Dendritic cell treated with granulocyte-macrophage colony-stimulating factor and Interleukin-4, amounts not matched to agents 40 ng/mL and 50 ng/mL, for 4 days (primary cell): ENCODE measurements around the gene CRTC2.
A peak's percentile ranks its signal among the peaks of the same experiment; 100 is the strongest.

Experiments
- H3K27ac Mint-ChIP-seq: one replicate; pipeline ENCODE4 v1.8.0; 2022; ENCODE audit warnings: mild to moderate bottlenecking, mixed read lengths
- H3K27me3 Mint-ChIP-seq: one replicate; pipeline ENCODE4 v1.8.0; 2022; ENCODE audit warnings: mild to moderate bottlenecking, mixed read lengths
- H3K36me3 Mint-ChIP-seq: one replicate; pipeline ENCODE4 v1.8.0; 2022; ENCODE audit warnings: low read depth, mixed read lengths
- H3K4me1 Mint-ChIP-seq: one replicate; pipeline ENCODE4 v1.8.0; 2022; ENCODE audit warnings: low read depth, mixed read lengths
- H3K4me3 Mint-ChIP-seq: one replicate; pipeline ENCODE4 v1.8.0; 2022; ENCODE audit warnings: mild to moderate bottlenecking, moderate library complexity, mixed read lengths
- H3K9me3 Mint-ChIP-seq: one replicate; pipeline ENCODE4 v1.8.0; 2022; ENCODE audit warnings: mixed read lengths
- intact Hi-C: fragments of 100-400 bp; cut with micrococcal nuclease; formaldehyde crosslinking; loops from one replicate; pipeline ENCODE4 v1.15.0; 2022

CRTC2 gene

DNA sequence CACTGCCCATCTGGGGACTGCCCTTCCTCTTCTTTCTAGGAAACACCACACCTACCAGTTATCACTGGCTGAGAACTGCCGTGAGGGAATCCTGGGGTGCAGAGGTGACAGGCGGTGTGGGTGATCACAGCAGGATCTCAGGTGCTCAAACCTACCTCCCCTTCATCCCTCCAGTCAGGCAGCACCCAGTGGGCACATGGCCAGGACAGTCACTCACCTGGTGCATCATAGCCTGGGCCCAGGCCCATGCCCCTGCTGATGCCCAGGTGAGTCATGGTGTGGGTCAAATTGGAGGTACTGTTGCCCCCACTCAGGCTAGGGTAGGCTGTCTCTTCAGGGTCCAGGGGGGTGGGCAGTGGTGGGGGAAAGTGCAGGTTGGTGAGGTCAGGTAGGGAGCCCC lies 6.6 kb downstream of the CRTC2 start:
- Mint-ChIP-seq H3K27me3 (no peaks in the 10 kb centered on the region), H3K4me1 (peaks cover 85% of the 10 kb centered on the region), H3K4me3 (no peak overlapping the region), H3K36me3 (peaks cover 84% of the 10 kb centered on the region), H3K9me3 (no peaks in the 10 kb centered on the region), H3K27ac (no peak overlapping the region)
- intact Hi-C loops, result no loop called here

DNA sequence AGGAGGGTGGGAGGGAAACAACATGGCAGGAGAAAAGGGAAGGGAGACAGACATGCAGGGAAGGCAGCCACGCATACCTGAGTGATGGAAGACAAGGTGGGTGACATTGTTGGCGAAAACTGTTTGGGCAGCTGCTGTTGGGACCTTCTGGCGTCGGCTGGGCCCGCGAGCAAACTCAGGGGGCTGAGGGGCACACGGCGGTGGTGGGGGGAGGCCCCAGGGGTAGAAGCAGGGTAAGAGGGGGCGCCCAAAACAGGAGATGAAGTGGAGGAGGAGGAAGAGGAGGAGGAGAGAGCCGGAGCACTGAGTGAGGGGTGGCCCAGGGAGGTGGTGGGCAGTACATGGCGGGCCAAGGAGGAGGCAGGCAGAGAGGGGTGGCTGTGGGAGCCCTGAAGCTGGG lies 7.2 kb downstream of the CRTC2 start:
- Mint-ChIP-seq H3K27ac (peak overlapping the region; percentile 12), H3K36me3 (peaks cover 86% of the 10 kb centered on the region), H3K9me3 (no peaks in the 10 kb centered on the region), H3K4me1 (peaks cover 81% of the 10 kb centered on the region), H3K4me3 (no peak overlapping the region), H3K27me3 (no peaks in the 10 kb centered on the region)
- intact Hi-C loops, result no loop called here

DNA sequence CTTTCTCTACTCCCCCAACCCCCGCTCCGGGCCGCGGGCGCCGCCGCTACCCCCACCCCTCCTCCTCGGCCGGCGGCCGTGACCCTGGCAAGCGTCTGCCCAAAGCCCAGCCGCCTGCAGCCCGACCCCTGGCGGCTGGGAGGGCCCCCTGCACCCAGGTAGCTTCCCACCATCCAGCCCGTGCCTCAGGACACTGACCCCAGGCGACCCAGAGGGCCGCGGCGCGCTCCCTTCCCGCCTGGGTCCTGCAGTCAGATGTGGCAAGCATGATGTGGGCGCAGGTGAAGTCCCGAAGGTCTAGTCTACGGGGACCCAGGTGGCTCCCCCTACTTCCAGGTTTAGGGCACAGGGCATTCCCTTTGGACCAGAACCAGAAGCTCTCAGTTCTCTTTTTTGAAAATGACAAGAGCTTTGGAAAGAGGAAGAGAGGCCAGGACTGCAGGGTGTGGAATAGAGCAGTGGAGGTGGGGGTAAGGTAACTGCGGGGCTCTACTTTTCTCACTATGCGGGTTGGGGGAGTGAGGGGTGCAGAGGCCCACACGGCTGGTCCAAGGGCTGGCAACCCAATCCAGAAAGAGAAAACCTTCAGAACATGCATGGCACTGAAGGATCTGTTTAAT lies 11.7 kb downstream of the CRTC2 start, which contains the start of gene DENND4B:
TSS of gene DENND4B (minus strand) at position 97 of the 620 bp plus-strand sequence. CDS start 2,344 bp downstream, outside the sequence.
- H3K36me3 Mint-ChIP-seq, result peaks cover 92% of the 10 kb centered on the region

DNA sequence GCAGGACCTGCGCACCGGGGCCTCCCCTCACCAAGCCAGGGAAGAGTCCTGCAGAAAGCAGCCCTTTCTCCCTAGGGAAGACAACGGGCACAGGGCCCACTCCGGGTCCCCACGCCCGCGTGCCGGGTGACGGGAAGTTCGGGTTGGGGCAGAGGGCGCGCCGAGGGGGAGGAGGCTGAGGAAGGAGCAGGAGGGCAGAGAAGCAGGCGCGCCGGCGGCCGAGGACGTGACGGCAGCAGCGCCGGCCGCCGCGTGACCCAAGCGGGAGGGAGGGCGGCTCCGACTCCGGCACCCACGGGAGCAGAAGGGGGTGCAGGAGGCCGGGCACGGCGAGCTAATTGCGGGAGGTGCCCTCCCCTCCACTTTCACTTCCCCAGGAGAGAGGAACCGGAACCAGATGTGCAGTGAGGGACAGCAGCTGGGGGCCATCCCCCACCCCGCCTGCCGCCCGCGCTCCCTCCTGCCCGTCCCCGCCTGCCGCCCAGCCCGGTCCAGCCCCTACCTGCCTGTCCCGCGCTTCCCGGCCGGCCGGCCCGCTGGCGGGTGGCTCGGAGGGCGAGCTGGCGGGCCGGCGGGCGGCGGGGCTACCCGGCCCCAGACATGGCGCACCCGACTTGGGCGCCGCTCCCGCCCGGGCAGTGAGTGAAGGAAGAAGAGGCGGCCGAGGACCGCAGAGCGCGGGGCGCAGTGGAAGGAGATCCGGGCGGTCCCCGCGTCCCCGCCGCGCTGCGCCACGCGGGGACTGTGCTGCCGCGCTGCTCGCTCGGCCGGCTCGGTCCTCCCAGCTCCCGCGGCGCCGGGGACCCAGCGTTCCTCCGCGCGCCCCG lies 12.4 kb downstream of the CRTC2 start:
- peaks cover 83% of the 10 kb centered on the region for H3K4me1 Mint-ChIP-seq

More for the DNA sequence above, 11.7 kb downstream of the CRTC2 start, which contains the start of gene DENND4B:
- no peaks in the 10 kb centered on the region for H3K9me3 Mint-ChIP-seq
- peak within 1 kb of the TSS; percentile 99 for H3K27ac Mint-ChIP-seq
- no peaks in the 10 kb centered on the region for H3K27me3 Mint-ChIP-seq
- intact Hi-C loops, result loop anchor here (1.0 to 10.0 kb wide), 3 partner anchors 12 to 152 kb away; partner anchors contain the start of genes CRTC2 and SLC39A1
- H3K4me3 Mint-ChIP-seq, result peak within 1 kb of the TSS; percentile 90
- peaks cover 83% of the 10 kb centered on the region for H3K4me1 Mint-ChIP-seq

DNA sequence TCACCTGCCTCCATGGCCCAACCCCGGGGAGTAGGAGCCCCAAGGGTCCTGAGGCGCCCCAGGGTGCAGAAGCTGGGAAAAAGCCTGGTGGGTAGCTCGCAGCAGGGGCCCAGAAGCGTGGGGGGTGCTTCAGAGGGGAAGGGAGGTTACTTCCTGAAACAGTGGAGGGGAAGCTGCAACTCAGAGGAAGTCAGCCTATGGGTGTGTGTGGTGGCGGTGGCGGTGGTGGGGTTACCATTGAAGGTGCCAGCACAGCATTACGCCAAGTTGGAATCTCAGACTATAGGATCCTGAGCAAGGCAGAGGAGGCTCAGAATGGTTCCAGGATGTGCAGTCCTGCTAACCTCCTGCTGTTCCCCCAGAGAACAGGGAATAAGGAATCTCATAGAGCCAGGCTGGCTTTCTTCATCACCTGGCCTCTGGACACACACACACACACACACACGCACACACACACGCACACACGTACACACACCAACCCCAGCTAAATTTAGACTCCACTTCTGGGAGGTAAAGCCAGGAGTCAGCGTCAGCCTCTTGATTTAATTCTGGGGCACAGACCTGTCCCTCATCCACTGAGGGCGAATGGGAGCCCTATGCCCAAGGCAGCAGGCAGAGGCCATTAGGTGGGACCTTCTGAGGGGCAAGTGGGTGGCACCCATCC lies 13.1 kb downstream of the CRTC2 start:
- H3K36me3 Mint-ChIP-seq, result peaks cover 92% of the 10 kb centered on the region
- intact Hi-C loops, result loop anchor here (1.0 to 10.0 kb wide), 3 partner anchors 22 to 150 kb away; partner anchors contain the start of gene RAB13
- no peaks in the 10 kb centered on the region for H3K9me3 Mint-ChIP-seq
- no peaks in the 10 kb centered on the region for H3K27me3 Mint-ChIP-seq
- H3K4me1 Mint-ChIP-seq, result peaks cover 83% of the 10 kb centered on the region
- peak overlapping the region; percentile 90 for H3K4me3 Mint-ChIP-seq
- H3K27ac Mint-ChIP-seq, result peak overlapping the region; percentile 99

More for the DNA sequence above, 12.4 kb downstream of the CRTC2 start:
- Mint-ChIP-seq H3K4me3 (peak overlapping the region; percentile 90), H3K9me3 (no peaks in the 10 kb centered on the region), H3K36me3 (peaks cover 92% of the 10 kb centered on the region), H3K27me3 (no peaks in the 10 kb centered on the region), H3K27ac (peak overlapping the region; percentile 99)
- intact Hi-C loops, result loop anchor here (1.0 to 10.0 kb wide), 5 partner anchors 12 to 151 kb away; partner anchors contain the start of genes CRTC2, RAB13 and SLC39A1

DNA sequence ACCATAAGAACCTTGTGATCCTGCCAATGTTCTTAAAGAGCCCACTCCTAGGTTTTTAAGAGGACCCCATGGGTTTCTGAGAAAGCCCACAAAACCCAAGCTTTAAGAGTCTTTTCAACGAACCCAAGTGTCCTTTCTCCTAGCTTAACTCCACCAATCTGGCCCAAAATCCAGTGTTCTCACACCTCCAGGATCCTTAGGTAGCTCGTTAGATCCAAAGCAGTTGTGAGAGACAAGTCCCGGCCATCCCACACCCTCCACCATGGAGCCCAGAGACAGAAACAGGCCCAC lies 13.6 kb downstream of the CRTC2 start:
- intact Hi-C loops, result loop anchor here (1.0 to 10.0 kb wide), 3 partner anchors 21 to 150 kb away; partner anchors contain the start of gene RAB13
- H3K9me3 Mint-ChIP-seq, result no peaks in the 10 kb centered on the region
- peak overlapping the region; percentile 99 for H3K27ac Mint-ChIP-seq
- peaks cover 92% of the 10 kb centered on the region for H3K36me3 Mint-ChIP-seq
- peak overlapping the region; percentile 90 for H3K4me3 Mint-ChIP-seq
- no peaks in the 10 kb centered on the region for H3K27me3 Mint-ChIP-seq
- peaks cover 84% of the 10 kb centered on the region for H3K4me1 Mint-ChIP-seq

DNA sequence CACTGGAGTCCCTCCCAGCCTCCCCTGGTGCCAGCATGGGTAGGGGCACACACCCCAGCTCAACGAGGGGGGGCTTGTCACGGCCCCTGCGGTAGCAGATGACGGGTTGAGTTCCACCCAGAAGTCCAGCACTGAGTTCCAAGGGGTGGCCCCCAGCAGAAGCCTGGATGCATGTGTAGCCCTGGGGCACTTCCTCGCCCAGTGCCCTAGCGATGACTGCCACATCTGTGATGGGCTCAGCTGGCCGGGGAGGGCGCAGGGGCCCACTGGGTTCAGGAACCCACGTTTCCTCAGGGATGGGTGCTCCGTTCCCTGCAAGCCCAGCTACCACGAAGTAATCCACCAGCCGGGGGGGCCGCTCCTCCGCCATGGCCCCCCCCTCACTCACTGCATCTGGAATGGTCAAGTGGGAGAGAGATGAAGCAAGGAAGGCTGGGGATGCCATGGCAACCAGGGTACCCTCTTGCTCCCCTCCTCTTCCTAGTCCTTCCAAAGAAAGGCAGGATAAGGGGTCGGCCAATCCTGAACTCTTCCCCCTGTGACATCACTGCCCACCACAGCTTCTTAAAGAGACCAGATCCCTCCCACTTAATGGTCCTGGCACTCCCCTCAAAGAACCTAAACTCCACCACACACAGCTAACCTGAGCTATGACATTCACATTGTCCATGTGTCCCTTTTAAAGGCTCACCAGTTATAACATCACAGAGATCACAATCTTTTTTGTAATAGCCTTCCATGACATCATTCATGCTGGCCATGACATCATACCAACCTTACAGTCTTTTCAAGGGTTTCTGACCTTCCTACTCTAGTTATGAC lies 14.2 kb downstream of the CRTC2 start:
- H3K4me3 Mint-ChIP-seq, result peak overlapping the region; percentile 90
- peaks cover 87% of the 10 kb centered on the region for H3K4me1 Mint-ChIP-seq
- peaks cover 92% of the 10 kb centered on the region for H3K36me3 Mint-ChIP-seq
- H3K9me3 Mint-ChIP-seq, result no peaks in the 10 kb centered on the region
- intact Hi-C loops, result loop anchor here (2.0 to 10.0 kb wide), 2 partner anchors 43 to 149 kb away; partner anchors contain the start of gene RAB13
- H3K27ac Mint-ChIP-seq, result peak overlapping the region; percentile 99
- no peaks in the 10 kb centered on the region for H3K27me3 Mint-ChIP-seq

DNA sequence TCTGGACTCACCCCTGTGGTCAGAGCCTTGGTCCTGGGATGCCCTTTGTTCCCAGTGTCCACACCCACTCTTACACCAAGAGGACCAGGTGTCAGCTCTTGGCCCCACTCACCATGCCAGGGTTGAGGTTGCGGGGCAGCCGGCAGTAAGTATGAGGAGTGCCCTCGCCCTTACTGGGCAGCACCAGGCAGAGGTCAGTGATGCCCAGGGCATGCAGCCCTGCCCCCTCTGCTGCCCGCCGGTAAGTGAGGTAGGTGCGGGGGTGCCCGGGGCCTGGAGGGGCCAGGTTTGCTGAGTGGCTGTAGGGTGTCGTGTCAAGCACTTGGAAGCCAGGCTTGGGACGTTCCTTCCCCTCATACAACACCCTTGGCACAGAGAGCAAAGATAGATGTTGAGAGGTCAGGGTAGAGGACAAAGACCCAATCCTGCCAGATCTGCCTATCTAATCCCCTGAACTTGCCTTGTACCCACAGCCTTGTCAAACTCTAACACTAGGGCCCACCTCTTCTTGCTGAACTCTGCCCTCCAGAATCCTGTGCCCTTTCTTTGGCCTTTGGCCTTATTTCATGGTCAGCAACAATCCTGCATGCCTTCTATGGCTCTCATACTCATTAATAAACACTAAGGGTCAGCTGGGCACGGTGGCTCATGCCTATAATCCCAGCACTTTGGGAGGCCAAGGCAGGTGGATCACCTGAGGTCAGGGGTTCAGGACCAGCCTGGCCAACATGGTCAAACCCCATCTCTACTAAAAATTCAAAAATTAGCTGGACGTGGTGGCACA lies 15.5 kb downstream of the CRTC2 start:
- Mint-ChIP-seq H3K27ac (peak overlapping the region; percentile 99), H3K4me1 (peaks cover 81% of the 10 kb centered on the region), H3K27me3 (no peaks in the 10 kb centered on the region), H3K9me3 (no peaks in the 10 kb centered on the region), H3K4me3 (peak overlapping the region; percentile 35), H3K36me3 (peaks cover 92% of the 10 kb centered on the region)
- intact Hi-C loops, result loop anchor here (10.0 kb wide), 1 partner anchor 148 kb away; no protein-coding TSS in a partner anchor

DNA sequence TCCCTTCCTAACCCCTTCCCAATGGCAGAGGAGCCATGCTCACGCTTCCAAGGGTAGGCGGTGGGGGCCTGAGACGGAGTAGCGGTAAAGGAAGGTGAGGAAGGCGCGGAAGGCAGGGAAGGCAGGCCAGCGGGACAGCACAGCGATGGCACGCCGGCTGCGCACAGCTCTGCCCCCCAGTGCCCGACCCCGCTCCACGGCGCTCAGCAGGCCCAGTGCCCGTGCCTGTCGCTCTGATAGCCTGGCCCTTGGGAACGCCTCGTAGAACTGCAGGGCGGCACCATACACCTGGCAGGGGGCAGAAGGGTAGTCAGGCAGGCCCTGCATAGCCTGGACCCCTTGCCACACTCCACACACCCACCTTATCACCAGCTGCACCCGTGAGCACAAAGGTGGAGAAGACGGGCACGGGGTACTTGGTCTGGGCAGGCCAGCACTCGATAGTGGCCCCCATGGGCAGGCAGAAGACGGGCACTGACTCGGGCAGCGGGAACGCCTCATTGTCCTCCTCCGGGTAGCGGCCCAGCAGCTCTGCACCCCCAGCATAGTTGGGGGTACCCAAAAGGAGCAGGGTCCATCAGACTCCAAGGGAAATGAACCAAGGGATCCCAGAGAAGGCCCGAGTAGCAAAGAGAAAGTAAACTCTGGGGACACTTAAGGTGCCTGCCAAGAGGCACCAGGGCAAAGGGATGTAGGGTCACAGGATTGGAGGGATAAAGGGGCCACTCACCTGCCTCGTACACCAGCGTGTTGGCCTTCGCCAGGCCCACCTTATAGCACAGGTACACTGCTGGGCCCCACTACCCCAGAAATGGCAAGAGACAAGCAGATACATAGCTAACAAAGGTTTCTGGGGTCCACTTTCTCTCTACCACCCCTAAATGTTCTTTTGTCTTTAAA lies 16.3 kb downstream of the CRTC2 start:
- no peaks in the 10 kb centered on the region for H3K27me3 Mint-ChIP-seq

DNA sequence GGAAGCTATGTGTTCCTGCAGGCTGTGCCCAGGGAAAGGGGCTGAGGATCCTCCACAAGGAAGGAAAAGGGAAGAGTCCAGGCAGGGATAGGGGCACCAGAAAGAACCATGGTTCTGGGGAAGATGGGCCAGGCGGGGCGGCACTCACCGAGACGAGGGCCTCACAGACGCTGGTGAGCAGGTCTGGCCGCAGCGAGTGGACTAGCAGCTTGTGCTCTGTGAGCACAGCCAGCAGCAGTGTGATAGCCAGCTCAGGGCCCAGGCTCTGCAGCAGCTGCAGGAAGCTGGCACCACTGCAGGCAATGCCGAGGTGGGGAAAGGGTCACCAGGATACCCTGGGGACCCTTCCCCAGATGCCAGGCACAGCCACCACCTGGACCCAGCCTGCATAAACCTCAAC lies 17.7 kb downstream of the CRTC2 start:
- Mint-ChIP-seq H3K4me3 (no peak overlapping the region), H3K9me3 (no peaks in the 10 kb centered on the region), H3K36me3 (peaks cover 100% of the 10 kb centered on the region), H3K4me1 (peaks cover 72% of the 10 kb centered on the region), H3K27me3 (no peaks in the 10 kb centered on the region), H3K27ac (peak overlapping the region; percentile 51)
- intact Hi-C loops, result loop anchor here (10.0 kb wide), 1 partner anchor 146 kb away; no protein-coding TSS in a partner anchor

More for the DNA sequence above, 16.3 kb downstream of the CRTC2 start:
- H3K36me3 Mint-ChIP-seq, result peaks cover 92% of the 10 kb centered on the region
- intact Hi-C loops, result loop anchor here (10.0 kb wide), 1 partner anchor 147 kb away; no protein-coding TSS in a partner anchor
- H3K4me3 Mint-ChIP-seq, result peak overlapping the region; percentile 35
- peaks cover 78% of the 10 kb centered on the region for H3K4me1 Mint-ChIP-seq
- H3K27ac Mint-ChIP-seq, result peak overlapping the region; percentile 99
- H3K9me3 Mint-ChIP-seq, result no peaks in the 10 kb centered on the region

DNA sequence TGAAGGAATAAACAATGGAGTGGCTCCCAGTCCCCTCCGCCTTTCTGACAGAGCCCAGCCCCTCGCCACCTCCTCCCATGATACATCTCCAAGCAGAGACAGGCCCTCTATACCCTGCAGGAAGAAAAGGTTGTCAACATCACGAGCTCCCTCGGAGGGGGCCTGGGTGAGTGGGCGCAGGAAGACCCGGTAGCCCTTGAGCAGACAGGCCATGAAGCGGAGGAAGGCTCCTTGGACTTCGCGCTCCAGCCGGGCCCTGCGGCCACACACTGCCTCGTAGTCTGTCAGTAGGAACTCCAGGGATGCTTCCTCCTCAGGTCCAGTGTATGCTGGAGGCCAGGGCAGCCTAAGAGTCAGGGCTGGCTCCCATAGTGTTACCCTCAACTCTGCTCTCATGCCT lies 18.9 kb downstream of the CRTC2 start:
- Mint-ChIP-seq H3K9me3 (no peaks in the 10 kb centered on the region), H3K27me3 (no peaks in the 10 kb centered on the region), H3K4me3 (no peak overlapping the region), H3K27ac (no peak overlapping the region), H3K4me1 (peaks cover 73% of the 10 kb centered on the region), H3K36me3 (peaks cover 100% of the 10 kb centered on the region)
- intact Hi-C loops, result no loop called here

DNA sequence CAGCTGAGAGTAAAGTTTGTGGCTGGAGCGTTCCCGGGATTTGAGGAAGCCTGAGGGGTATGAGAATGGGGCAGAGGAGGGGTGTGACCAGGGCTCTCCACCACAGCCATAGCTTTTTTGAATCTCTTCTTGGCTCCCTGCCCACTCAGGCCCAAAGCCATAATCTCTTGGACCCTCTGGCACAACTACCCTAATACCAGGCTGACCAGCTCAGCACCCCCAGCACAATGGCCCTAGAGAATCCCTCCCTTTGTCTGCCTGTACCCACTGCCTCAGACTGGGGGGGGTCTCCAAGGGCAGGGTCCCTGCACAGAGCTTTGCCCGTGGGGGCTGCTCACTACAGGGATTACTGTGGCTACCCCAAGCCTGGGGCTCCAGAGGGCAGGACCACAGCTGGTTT lies 19.4 kb downstream of the CRTC2 start:
- Mint-ChIP-seq H3K9me3 (no peaks in the 10 kb centered on the region), H3K27ac (no peak overlapping the region), H3K4me1 (peaks cover 73% of the 10 kb centered on the region), H3K36me3 (peaks cover 100% of the 10 kb centered on the region), H3K4me3 (no peak overlapping the region), H3K27me3 (no peaks in the 10 kb centered on the region)
- intact Hi-C loops, result no loop called here
